Esophagus (tissue), 2 donors: ENCODE measurements around the gene GDF10. TPM values are rescaled to one million over a fixed set of nuclear protein-coding genes. Genes with fewer than 3 reads are reported as not detected.

ENCODE experiments used
- H3K27ac ChIP-seq, 2 donors: one replicate each; pipeline ENCODE4 v1.5.1; 2013; ENCODE audit warnings: low read depth in 2 of 2, mild to moderate bottlenecking in 2 of 2, inconsistent platforms in 1 of 2, low read length in 1 of 2, moderate library complexity in 1 of 2
- H3K27me3 ChIP-seq, 2 donors: one replicate each; pipeline ENCODE4 v1.6.1; 2013; ENCODE audit warnings: low read length in 2 of 2, control low read depth in 1 of 2, mild to moderate bottlenecking in 1 of 2; ENCODE audit not compliant: insufficient read depth in 2 of 2, control insufficient read depth in 1 of 2
- H3K36me3 ChIP-seq, 2 donors: one replicate each; pipeline ENCODE4 v1.6.1; 2013; ENCODE audit warnings: low read length in 1 of 2; ENCODE audit not compliant: control insufficient read depth in 2 of 2, insufficient read depth in 2 of 2
- H3K4me1 ChIP-seq, 2 donors: one replicate each; pipeline ENCODE4 v1.6.1; 2013; ENCODE audit warnings: low read length in 1 of 2; ENCODE audit not compliant: control insufficient read depth in 2 of 2, insufficient read depth in 2 of 2
- H3K4me3 ChIP-seq, 2 donors: one replicate each; pipeline ENCODE4 v1.5.1; 2013; ENCODE audit warnings: low read length in 2 of 2, mild to moderate bottlenecking in 2 of 2, low read depth in 1 of 2, moderate library complexity in 1 of 2
- H3K9me3 ChIP-seq, 2 donors: one replicate each; pipeline ENCODE4 v1.6.1; 2013; ENCODE audit warnings: mild to moderate bottlenecking in 2 of 2, low read depth in 1 of 2, low read length in 1 of 2, moderate library complexity in 1 of 2; ENCODE audit not compliant: control insufficient read depth in 2 of 2, insufficient read depth in 1 of 2
- WGBS, 2 donors: extraction: QIAGEN DNeasy Blood & Tissue Kit; methylation state at CpG; one replicate each; pipeline ENCODE4 v1.1.7; 2013; 5-methylcytosine and 5-hydroxymethylcytosine counted together
- polyA plus RNA-seq, 2 donors: library from polyadenylated mRNA; stranded (reverse); fragments of 200-250 nt; gene quantifications; one replicate each; pipeline ENCODE4 v1.2.3, GENCODE V29; 2013
- donor health status: healthy with polysubstance abuse.
- donor health status: Bipolar disorder and iron deficiency.

GDF10 gene
- polyA plus RNA-seq, 2 donors = 0.22 to 0.33 TPM

- Histone ChIP-seq H3K9me3 (no peaks in the 10 kb centered on the region), H3K27me3 (no peaks in the 10 kb centered on the region), H3K4me3 (no peak overlapping the region), H3K4me1 (peaks cover 0 to 4% of the 10 kb centered on the region in 2 donors), H3K27ac (no peak overlapping the region), H3K36me3 (no peaks in the 10 kb centered on the region)
- 84 to 91% methylated on average over 6 of the region's 6 CpGs for WGBS, 2 donors
Measured at GRCh38 chr10:47282657-47283018, 17.4 kb upstream of the GDF10 start.

DNA sequence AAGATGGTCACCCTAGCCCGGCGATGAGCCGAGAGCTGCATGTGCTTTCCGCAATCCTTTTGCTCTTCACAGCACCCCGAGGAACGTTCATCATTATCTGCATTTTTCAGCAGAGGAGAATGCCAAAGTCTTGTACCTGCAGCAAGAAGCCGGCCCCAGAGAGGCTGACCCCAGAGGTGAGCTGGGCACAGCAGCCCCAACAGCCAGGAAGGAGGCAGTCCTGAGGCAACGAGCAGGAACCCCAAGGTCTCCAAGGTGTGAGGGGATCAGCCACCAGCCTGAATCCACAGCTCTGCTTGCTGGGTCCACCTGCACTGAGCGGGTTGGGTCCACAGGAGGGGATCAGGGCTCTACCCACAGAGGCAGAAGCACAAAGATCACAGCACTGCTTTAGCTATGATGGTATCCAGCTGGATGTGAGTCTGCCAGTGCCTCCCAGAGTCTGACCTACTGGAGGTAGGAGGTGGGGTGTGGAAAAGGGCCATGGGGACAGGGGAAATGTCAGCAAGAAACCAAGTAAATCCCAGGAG is 16.8 kb upstream of the GDF10 start:
- 86 to 89% methylated on average over 9 of the region's 9 CpGs for WGBS, 2 donors
- H3K4me3 ChIP-seq = no peak overlapping the region
- peaks cover 0 to 4% of the 10 kb centered on the region in 2 donors for H3K4me1 ChIP-seq

DNA sequence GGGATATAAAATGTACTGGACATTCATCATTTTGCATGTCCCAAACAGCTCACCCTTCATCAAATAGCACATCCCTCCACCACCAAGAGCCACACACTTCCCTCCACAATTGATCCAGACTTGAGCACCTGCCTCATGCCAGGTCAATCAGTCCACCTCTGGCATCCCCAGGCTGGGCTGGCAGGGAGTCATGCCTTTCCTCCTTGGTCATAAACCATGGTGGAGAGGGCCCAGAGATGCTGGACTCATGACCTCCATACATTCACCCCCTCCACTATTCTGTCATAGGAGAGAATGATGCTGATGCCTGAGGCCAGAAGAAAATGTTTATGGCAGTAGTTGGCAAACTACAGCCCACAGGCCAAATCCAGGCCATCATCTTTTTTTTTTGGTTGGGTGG is 16.1 kb upstream of the GDF10 start:
- Histone ChIP-seq H3K9me3 (no peaks in the 10 kb centered on the region), H3K27ac (no peak overlapping the region), H3K27me3 (no peaks in the 10 kb centered on the region), H3K4me3 (no peak overlapping the region), H3K36me3 (no peaks in the 10 kb centered on the region), H3K4me1 (peaks cover 0 to 4% of the 10 kb centered on the region in 2 donors)

More for the DNA sequence above, 16.8 kb upstream of the GDF10 start:
- Histone ChIP-seq H3K36me3 (no peaks in the 10 kb centered on the region), H3K9me3 (no peaks in the 10 kb centered on the region), H3K27me3 (no peaks in the 10 kb centered on the region), H3K27ac (no peak overlapping the region)

DNA sequence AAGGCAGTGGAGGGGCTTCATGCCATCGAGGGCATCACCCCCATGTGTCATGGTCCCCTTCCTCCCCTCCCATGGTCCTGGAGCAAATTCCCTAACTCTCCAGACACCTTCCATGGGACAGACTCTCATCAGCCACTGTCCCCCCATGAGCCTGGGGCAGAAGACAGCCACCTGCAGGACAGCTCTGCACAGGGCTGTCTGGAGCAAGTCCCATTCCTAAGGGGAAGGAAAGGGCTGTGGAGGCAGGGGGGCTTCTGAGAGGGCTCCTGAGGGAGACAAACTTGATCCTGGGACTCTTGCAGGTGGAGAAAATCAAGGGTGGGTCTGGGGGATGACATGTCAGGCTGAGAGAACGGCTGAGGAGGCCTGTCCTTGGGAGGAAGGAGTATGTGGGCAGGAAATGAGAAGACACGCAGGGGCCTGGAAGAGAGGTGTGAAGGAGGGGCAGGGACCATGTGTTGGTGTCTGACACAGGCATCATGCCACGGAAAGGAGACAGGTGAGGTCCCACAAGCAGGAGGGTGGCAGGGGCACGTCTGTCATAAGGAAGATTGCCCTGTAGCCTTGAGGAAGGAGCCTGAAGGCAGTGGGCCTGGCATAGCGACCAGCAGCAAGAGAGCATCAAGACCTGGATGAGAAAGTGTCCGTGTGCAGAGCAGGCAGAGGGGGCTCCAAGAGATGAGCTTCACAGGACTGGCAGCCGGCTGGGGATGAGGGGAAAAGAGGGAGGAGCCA is 14.4 kb upstream of the GDF10 start:
- H3K9me3 ChIP-seq = no peaks in the 10 kb centered on the region
- H3K4me3 ChIP-seq = no peak overlapping the region
- no peaks in the 10 kb centered on the region for H3K36me3 ChIP-seq
- no peaks in the 10 kb centered on the region for H3K27me3 ChIP-seq
- WGBS, 2 donors = 71 to 73% methylated on average over 8 of the region's 8 CpGs
- no peak overlapping the region for H3K27ac ChIP-seq
- peaks cover 0 to 4% of the 10 kb centered on the region in 2 donors for H3K4me1 ChIP-seq

GRCh38 chr10:47286116-47286505 is 13.9 kb upstream of the GDF10 start:
- peaks cover 0 to 4% of the 10 kb centered on the region in 2 donors for H3K4me1 ChIP-seq
- H3K4me3 ChIP-seq = no peak overlapping the region
- no peaks in the 10 kb centered on the region for H3K36me3 ChIP-seq
- H3K27ac ChIP-seq = no peak overlapping the region
- no peaks in the 10 kb centered on the region for H3K27me3 ChIP-seq
- no peaks in the 10 kb centered on the region for H3K9me3 ChIP-seq
- 87 to 91% methylated on average over 4 of the region's 4 CpGs for WGBS, 2 donors

- Histone ChIP-seq H3K9me3 (no peaks in the 10 kb centered on the region), H3K36me3 (no peaks in the 10 kb centered on the region), H3K27ac (no peak overlapping the region), H3K4me3 (no peak overlapping the region), H3K27me3 (no peaks in the 10 kb centered on the region), H3K4me1 (peaks cover 0 to 4% of the 10 kb centered on the region in 2 donors)
- 80 to 84% methylated on average over 4 of the region's 4 CpGs for WGBS, 2 donors
Measured at GRCh38 chr10:47286591-47287315, 13.2 kb upstream of the GDF10 start.

GRCh38 chr10:47287365-47287802 is 12.6 kb upstream of the GDF10 start:
- 38 to 46% methylated on average over 12 of the region's 12 CpGs for WGBS, 2 donors

GRCh38 chr10:47287805-47288204 is 12.2 kb upstream of the GDF10 start:
- Histone ChIP-seq H3K9me3 (no peaks in the 10 kb centered on the region), H3K27ac (no peak overlapping the region), H3K4me1 (peaks cover 0 to 4% of the 10 kb centered on the region in 2 donors), H3K4me3 (no peak overlapping the region), H3K36me3 (no peaks in the 10 kb centered on the region), H3K27me3 (no peaks in the 10 kb centered on the region)
- WGBS, 2 donors = 85 to 87% methylated on average over 6 of the region's 6 CpGs

More at GRCh38 chr10:47287365-47287802, 12.6 kb upstream of the GDF10 start:
- H3K4me3 ChIP-seq = no peak overlapping the region
- no peaks in the 10 kb centered on the region for H3K9me3 ChIP-seq
- H3K4me1 ChIP-seq = peaks cover 0 to 4% of the 10 kb centered on the region in 2 donors
- H3K27me3 ChIP-seq = no peaks in the 10 kb centered on the region
- no peak overlapping the region for H3K27ac ChIP-seq
- no peaks in the 10 kb centered on the region for H3K36me3 ChIP-seq

- Histone ChIP-seq H3K9me3 (no peaks in the 10 kb centered on the region), H3K4me1 (peaks cover 0 to 4% of the 10 kb centered on the region in 2 donors), H3K36me3 (no peaks in the 10 kb centered on the region), H3K4me3 (no peak overlapping the region), H3K27ac (no peak overlapping the region), H3K27me3 (no peaks in the 10 kb centered on the region)
- WGBS, 2 donors = 90 to 93% methylated on average over 8 of the region's 8 CpGs
Measured at GRCh38 chr10:47288236-47288635, 11.8 kb upstream of the GDF10 start.
